HCT116 (cell line): ENCODE measurements around the gene PAX8. TPM values are rescaled to one million over a fixed set of nuclear protein-coding genes. Genes with fewer than 3 reads are reported as not detected.

Experiments
- ATAC-seq: fragments of 200-7000 bp; cut with Tn5 transposase; 2 replicates; pipeline ENCODE4 v1.9.1; 2020; ENCODE audit warnings: mild to moderate bottlenecking, moderate library complexity
- BruUV-seq: library from RNA; stranded (reverse); fragments of 400-500 nt; replicated peaks from 2 replicates; lab custom pipeline; 2021; lab: Mats Ljungman, UMichigan
- CTCF ChIA-PET: fragments of 300-600 bp; sonication (Branson Sonifier 250); formaldehyde crosslinking; loops from one replicate; lab custom pipeline; 2021; ENCODE audit warnings: antibody characterized with exemption; lab: Charles Lee
- POLR2A ChIA-PET: fragments of 300-600, 350-600 bp; sonication (Branson Sonifier 250); formaldehyde crosslinking; loops from one replicate; lab custom pipeline; 2021; ENCODE audit warnings: antibody characterized with exemption; lab: Charles Lee
- RAD21 ChIA-PET, 2 experiments: fragments of 300-600 bp; sonication (Branson Sonifier 250); formaldehyde crosslinking; loops; one replicate each; lab custom pipeline; 2023; ENCODE audit warnings: low total read pairs in 2 of 2; ENCODE audit not compliant: uncharacterized antibody in 2 of 2, unreplicated experiment in 2 of 2, low non-redundant PET in 1 of 2; lab: Charles Lee
- DNase-seq: peaks from one replicate; pipeline ENCODE4 v3.0.0-alpha.2; 2010; ENCODE audit warnings: low read depth, low spot score
- H2AFZ ChIP-seq: fragments of 200-600 bp; shearing (Covaris generic), sonication (generic); 2 replicates; pipeline ENCODE4 v1.6.1; 2017; ENCODE audit warnings: low read depth, mixed run types, mixed read lengths, antibody characterized with exemption, low read length; ENCODE audit not compliant: poor library complexity, severe bottlenecking
- H3K27ac ChIP-seq: 2 replicates; pipeline ENCODE4 v1.5.1; 2012; ENCODE audit warnings: low read depth, low read length
- H3K27me3 ChIP-seq: fragments of 200-600 bp; sonication (generic); 2 replicates; pipeline ENCODE4 v1.6.1; 2016; ENCODE audit warnings: mixed run types, low read length, mixed read lengths; ENCODE audit not compliant: insufficient read depth
- H3K36me3 ChIP-seq, 2 experiments: fragments of 200-500 bp in 1 of 2; fragments of 200-600 bp in 1 of 2; sonication (Bioruptor generic) in 1 of 2; sonication (generic) in 1 of 2; 2 replicates each; pipeline versions ENCODE4 v1.5.1 to v1.6.1; 2014 to 2016; ENCODE audit warnings: low read length in 2 of 2, inconsistent platforms in 1 of 2, mixed read lengths in 1 of 2, mixed run types in 1 of 2; ENCODE audit not compliant: insufficient read depth in 2 of 2, control insufficient read depth in 1 of 2
- H3K4me1 ChIP-seq, 2 experiments: fragments of 200-600 bp in 1 of 2; sonication (generic) in 1 of 2; 2 replicates each; pipeline versions ENCODE4 v1.5.1 to v1.6.1; 2012 to 2017; ENCODE audit warnings: low read length in 2 of 2, inconsistent platforms in 1 of 2, mild to moderate bottlenecking in 1 of 2, mixed read lengths in 1 of 2, mixed run types in 1 of 2, moderate library complexity in 1 of 2; ENCODE audit not compliant: insufficient read depth in 2 of 2, control insufficient read depth in 1 of 2
- H3K4me2 ChIP-seq: fragments of 200-600 bp; sonication (generic); 2 replicates; pipeline ENCODE4 v1.6.1; 2017; ENCODE audit warnings: mixed run types, low read length, mixed read lengths
- H3K4me3 ChIP-seq, 2 experiments: fragments of 200-600 bp in 1 of 2; sonication (generic) in 1 of 2; replicated peaks in 1 of 2; 2 replicates each; pipeline ENCODE4 v1.5.1; 2011 to 2016; ENCODE audit warnings: low read length in 2 of 2, control low read depth in 1 of 2, low read depth in 1 of 2, mild to moderate bottlenecking in 1 of 2, mixed read lengths in 1 of 2, mixed run types in 1 of 2
- H3K79me2 ChIP-seq: fragments of 200-600 bp; sonication (generic); 2 replicates; pipeline ENCODE4 v1.6.1; 2017; ENCODE audit warnings: mild to moderate bottlenecking, mixed run types, low read length, moderate library complexity, mixed read lengths; ENCODE audit not compliant: insufficient read depth
- H3K9ac ChIP-seq: fragments of 200-600 bp; sonication (generic); 2 replicates; pipeline ENCODE4 v1.6.1; 2016; ENCODE audit warnings: low read length, mixed read lengths
- H3K9me2 ChIP-seq: fragments of 200-600 bp; sonication (generic), shearing (Covaris generic); 2 replicates; pipeline ENCODE4 v1.6.1; 2017; ENCODE audit warnings: mixed run types, mild to moderate bottlenecking, moderate library complexity; ENCODE audit not compliant: insufficient read depth
- H3K9me3 ChIP-seq, 2 experiments: fragments of 200-500 bp in 1 of 2; fragments of 200-600 bp in 1 of 2; sonication (Bioruptor generic) in 1 of 2; sonication (generic) in 1 of 2; 2 replicates each; pipeline ENCODE4 v1.6.1; 2014 to 2017; ENCODE audit warnings: low read length in 2 of 2, mixed read lengths in 2 of 2, inconsistent platforms in 1 of 2, low read depth in 1 of 2, mild to moderate bottlenecking in 1 of 2, mixed run types in 1 of 2, moderate library complexity in 1 of 2; ENCODE audit not compliant: control insufficient read depth in 1 of 2, insufficient read depth in 1 of 2
- H4K20me1 ChIP-seq: fragments of 200-600 bp; sonication (generic), shearing (Covaris generic); 2 replicates; pipeline ENCODE4 v1.6.1; 2017; ENCODE audit warnings: mixed run types, mild to moderate bottlenecking, moderate library complexity; ENCODE audit not compliant: insufficient read depth
- ATF3 ChIP-seq: IDR thresholded peaks from 2 replicates; pipeline ENCODE4 v1.6.1; 2012
- CEBPB ChIP-seq: IDR thresholded peaks from 2 replicates; pipeline ENCODE4 v1.6.1; 2012; ENCODE audit warnings: low read depth
- CTCF ChIP-seq, 3 experiments: fragments of 200-600 bp in 1 of 3; sonication (generic) in 1 of 3; IDR thresholded peaks in 2 of 3; conservative IDR thresholded peaks in 1 of 3; 2 replicates each; pipeline ENCODE4 v1.5.1; 2012 to 2017; ENCODE audit warnings: low read depth in 2 of 3, low read length in 2 of 3, antibody characterized with exemption in 1 of 3, borderline replicate concordance in 1 of 3, control low read depth in 1 of 3, mild to moderate bottlenecking in 1 of 3, mixed read lengths in 1 of 3, mixed run types in 1 of 3, moderate library complexity in 1 of 3; ENCODE audit not compliant: insufficient read depth in 1 of 3
- EGR1 ChIP-seq: IDR thresholded peaks from 2 replicates; pipeline ENCODE4 v1.6.1; 2012; ENCODE audit warnings: low read depth
- ELF1 ChIP-seq: IDR thresholded peaks from 2 replicates; pipeline ENCODE4 v1.6.1; 2012; ENCODE audit warnings: low read depth, borderline replicate concordance
- MAX ChIP-seq: IDR thresholded peaks from 2 replicates; pipeline ENCODE4 v1.6.1; 2012
- POLR2A ChIP-seq: IDR thresholded peaks from 2 replicates; pipeline ENCODE4 v1.7.0; 2011; ENCODE audit warnings: borderline replicate concordance; ENCODE audit not compliant: insufficient read depth, insufficient read length; ENCODE audit errors: extremely low read depth
- SP1 ChIP-seq: IDR thresholded peaks from 2 replicates; pipeline ENCODE4 v1.6.1; 2012; ENCODE audit warnings: low read depth
- SRF ChIP-seq: IDR thresholded peaks from 2 replicates; pipeline ENCODE4 v1.6.1; 2012; ENCODE audit warnings: low read depth
- ZFX ChIP-seq: fragments of 450-650 bp; IDR thresholded peaks from 2 replicates; pipeline ENCODE4 v1.6.1; 2017
- ZNF274 ChIP-seq: fragments of 200-500 bp; sonication (Bioruptor generic); IDR thresholded peaks from 2 replicates; pipeline ENCODE4 v1.6.1; 2014; ENCODE audit warnings: mild to moderate bottlenecking, low read depth, low read length, inconsistent platforms
- intact Hi-C: fragments of 100-400 bp; cut with micrococcal nuclease; formaldehyde crosslinking; loops from 2 replicates; pipeline ENCODE4 v1.10.0; 2022
- total RNA-seq: library from RNA; stranded (reverse); gene quantifications from one replicate; pipeline ENCODE4 v1.2.1, GENCODE V29; 2021; ENCODE audit not compliant: unreplicated experiment

The PAX8 gene
- total RNA-seq, 1 experiment from 2014 or later = 4.4 TPM

- BruUV-seq = no TSS peak
- ChIA-PET RAD21 (no interaction called here), CTCF (interaction anchor here (1.1 kb wide), 1 partner anchor 58 kb away, joined by 4 read pairs; no protein-coding TSS in a partner anchor), POLR2A (no interaction called here)
- DNase-seq (no peak), ATAC-seq (no peak)
- no peak overlapping the region for H3K9ac ChIP-seq
- H3K9me3 ChIP-seq = no peaks in the 10 kb centered on the region
- intact Hi-C loops = loop anchor here (5.0 kb wide), 1 partner anchor 40 kb away; no protein-coding TSS in a partner anchor
- no peak overlapping the region for H2AFZ ChIP-seq
- H3K36me3 ChIP-seq = no peaks in the 10 kb centered on the region
- no peak overlapping the region for H3K27ac ChIP-seq
- no peaks in the 10 kb centered on the region for H3K9me2 ChIP-seq
- H4K20me1 ChIP-seq = no peaks in the 10 kb centered on the region
- H3K4me3 ChIP-seq = no peak overlapping the region
- H3K4me1 ChIP-seq = peaks cover 11 to 29% of the 10 kb centered on the region in 2 experiments
- TF ChIP-seq MAX (no peak), SRF (no peak), ATF3 (no peak), CEBPB (no peak), CTCF (IDR thresholded peaks at IDR 0.05 in 2 of 3, conservative IDR thresholded peaks at IDR 0.05 in 1 of 3; ENCODE audit: borderline replicate concordance in 1 of 3, insufficient read depth in 1 of 3, low read depth in 2 of 3, low read length in 2 of 3) (no peak), ZFX (no peak), POLR2A (no peak), EGR1 (no peak), SP1 (no peak), ZNF274 (no peak), ELF1 (no peak)
- H3K4me2 ChIP-seq = no peak overlapping the region
- H3K27me3 ChIP-seq = no peaks in the 10 kb centered on the region
- H3K79me2 ChIP-seq = no peaks in the 10 kb centered on the region
These were observed 81.9 kb downstream of the PAX8 start for GRCh38 chr2:113196839-113197238.
